Measurements from ENCODE around the gene LMCD1. TPM values are rescaled to one million over a fixed set of nuclear protein-coding genes. Genes with fewer than 3 reads are reported as not detected.

The LMCD1 gene
- total and polyA plus RNA-seq, 8 donors, result 67.0 to 86.4 (median 79.6) TPM

- TF ChIP-seq CTCF (IDR thresholded peaks at IDR 0.05), result no peak
- Histone ChIP-seq H3K4me3 (no peak overlapping the region), H3K4me1 (peaks cover 5 to 37% of the 10 kb centered on the region in 2 donors), H3K27me3 (no peaks in the 10 kb centered on the region), H3K36me3 (no peaks in the 10 kb centered on the region), H3K9me3 (no peaks in the 10 kb centered on the region), H3K27ac (peak overlapping the region in 1 of 2 donors; percentile 49)
- intact Hi-C loops (cut with DNase I), result no loop called here
- ATAC-seq, result no peak
- no peak for DNase-seq
These were observed 15.9 kb downstream of the LMCD1 start for GRCh38 chr3:8517487-8517886.

GRCh38 chr3:8518138-8518537 lies 16.5 kb downstream of the LMCD1 start:
- H3K27ac ChIP-seq, result peak overlapping the region in 1 of 2 donors; percentile 49
- H3K36me3 ChIP-seq, result no peaks in the 10 kb centered on the region
- no peak for ATAC-seq

GRCh38 chr3:8519156-8519555 lies 17.5 kb downstream of the LMCD1 start:
- Histone ChIP-seq H3K4me1 (peaks cover 13 to 44% of the 10 kb centered on the region in 2 donors), H3K27ac (peak overlapping the region in 1 of 2 donors; percentile 23), H3K36me3 (no peaks in the 10 kb centered on the region), H3K9me3 (no peaks in the 10 kb centered on the region), H3K4me3 (no peak overlapping the region), H3K27me3 (no peaks in the 10 kb centered on the region)
- ATAC-seq, result no peak
- intact Hi-C loops (cut with DNase I), result no loop called here
- DNase-seq, result no peak
- no peak for TF ChIP-seq CTCF (IDR thresholded peaks at IDR 0.05)

More at GRCh38 chr3:8518138-8518537, 16.5 kb downstream of the LMCD1 start:
- intact Hi-C loops (cut with DNase I), result no loop called here
- Histone ChIP-seq H3K9me3 (no peaks in the 10 kb centered on the region), H3K4me3 (no peak overlapping the region), H3K27me3 (no peaks in the 10 kb centered on the region), H3K4me1 (peaks cover 6 to 43% of the 10 kb centered on the region in 2 donors)
- TF ChIP-seq CTCF (IDR thresholded peaks at IDR 0.05), result no peak
- no peak for DNase-seq

GRCh38 chr3:8519774-8520448 lies 18.3 kb downstream of the LMCD1 start:
- H3K27ac ChIP-seq, result peak overlapping the region; percentile 36 to 57
- no peaks in the 10 kb centered on the region for H3K27me3 ChIP-seq
- H3K36me3 ChIP-seq, result no peaks in the 10 kb centered on the region
- no peak for TF ChIP-seq CTCF (IDR thresholded peaks at IDR 0.05)
- no peak overlapping the region for H3K4me3 ChIP-seq
- DNase-seq, result no peak
- ATAC-seq, result no peak
- intact Hi-C loops (cut with DNase I), result no loop called here
- H3K9me3 ChIP-seq, result no peaks in the 10 kb centered on the region
- H3K4me1 ChIP-seq, result peaks cover 13 to 43% of the 10 kb centered on the region in 2 donors

GRCh38 chr3:8520816-8521403 lies 19.3 kb downstream of the LMCD1 start:
- Histone ChIP-seq H3K27me3 (no peaks in the 10 kb centered on the region), H3K4me1 (peaks cover 13 to 34% of the 10 kb centered on the region in 2 donors), H3K4me3 (no peak overlapping the region), H3K27ac (peak overlapping the region; percentile 36 to 57), H3K9me3 (no peaks in the 10 kb centered on the region), H3K36me3 (no peaks in the 10 kb centered on the region)
- TF ChIP-seq CTCF (IDR thresholded peaks at IDR 0.05), result no peak
- ATAC-seq (no peak), DNase-seq (no peak)
- intact Hi-C loops (cut with DNase I), result no loop called here
